Measurements from ENCODE around the gene RGPD6.
"Not testable (repeated sequence)": the region's sequence is repeated elsewhere in the genome, so short reads cannot be mapped to it uniquely, and the experiment has no call there.

DNA sequence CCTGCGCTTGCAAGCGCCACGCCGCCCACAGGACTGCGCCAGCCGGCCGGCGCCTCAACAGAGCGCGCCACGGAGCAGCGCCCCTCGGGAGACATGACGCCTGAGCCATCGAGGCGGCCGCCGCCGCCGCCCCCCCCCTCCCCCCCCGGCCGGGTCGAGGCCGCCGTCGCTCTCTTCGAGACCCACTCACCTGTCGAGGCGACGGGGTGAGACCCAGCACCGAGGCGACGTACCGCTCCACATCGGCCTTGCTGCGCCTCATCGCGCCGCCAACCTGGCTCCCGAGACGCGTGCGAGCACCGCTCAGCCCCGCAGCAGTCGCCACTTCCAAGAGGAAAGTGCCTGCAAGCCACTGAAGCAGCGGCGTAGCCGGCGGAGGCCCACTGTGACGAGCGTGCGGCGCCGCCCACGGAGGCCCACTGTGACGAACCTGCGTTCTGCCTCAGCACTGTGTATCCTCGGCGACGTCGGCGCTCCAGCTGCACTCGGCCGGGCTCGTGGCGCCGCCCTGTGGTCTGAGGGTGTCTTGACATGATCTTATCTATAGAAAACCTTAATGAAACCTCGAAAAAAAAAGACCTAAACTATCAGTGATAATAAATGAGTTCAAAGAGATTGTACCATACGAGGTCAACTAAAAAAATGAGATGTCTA is at the start of gene RGPD6:
- not testable (repeated sequence) for TF ChIP-seq CTCF (optimal IDR thresholded peaks at IDR 0.05 in 1 of 3, IDR thresholded peaks at IDR 0.05 in 1 of 3, conservative IDR thresholded peaks at IDR 0.05 in 1 of 3; ENCODE audit: extremely low read depth in 1 of 3, insufficient read depth in 2 of 3, low read length in 3 of 3); EZH2 (IDR thresholded peaks at IDR 0.05; ENCODE audit: low read length)
